Ovary (tissue), 9 donors: ENCODE results near the gene SAE1. TPM values are rescaled to one million over a fixed set of nuclear protein-coding genes. Genes with fewer than 3 reads are reported as not detected.

ENCODE experiments used
- DNase-seq, 5 donors: peaks; one replicate each; pipeline ENCODE4 v3.0.0-alpha.2; 2019 to 2020
- H3K27ac ChIP-seq, 2 donors: fragments of 200-600 bp; one replicate each; pipeline versions ENCODE4 v1.5.1 to v1.8.0; 2019 to 2022
- H3K27me3 ChIP-seq: fragments of 200-600 bp; one replicate; pipeline ENCODE4 v1.8.0; 2022
- H3K36me3 ChIP-seq: fragments of 200-600 bp; sonication (generic); one replicate; pipeline ENCODE4 v1.5.1; 2019
- H3K4me1 ChIP-seq: one replicate; pipeline ENCODE4 v1.8.1; 2013; ENCODE audit warnings: mild to moderate bottlenecking, moderate library complexity; ENCODE audit not compliant: insufficient read depth
- H3K4me3 ChIP-seq: fragments of 200-600 bp; sonication (generic); one replicate; pipeline ENCODE4 v1.5.1; 2017
- H3K9me3 ChIP-seq, 2 donors: fragments of 200-600 bp in 1 of 2; sonication (generic) in 1 of 2; one replicate each; pipeline versions ENCODE4 v1.5.1 to v1.8.1; 2013 to 2019; ENCODE audit warnings: mild to moderate bottlenecking in 1 of 2, moderate library complexity in 1 of 2
- EP300 ChIP-seq: sonication (generic); formaldehyde crosslinking; IDR thresholded peaks from one replicate; pipeline ENCODE4 v1.6.1; 2017; ENCODE audit warnings: antibody characterized with exemption
- POLR2A ChIP-seq: fragments of 450-650 bp; IDR thresholded peaks from one replicate; pipeline ENCODE4 v1.6.1; 2017; ENCODE audit warnings: antibody characterized with exemption, mild to moderate bottlenecking, moderate library complexity
- WGBS, 3 donors: extraction: QIAGEN DNeasy Blood & Tissue Kit in 1 of 3; methylation state at CpG; one replicate each; pipeline versions ENCODE4 v1.1.5 to v1.1.7; 2013 to 2017; 5-methylcytosine and 5-hydroxymethylcytosine counted together
- intact Hi-C, 4 donors: fragments of 100-400 bp; cut with DNase I; formaldehyde crosslinking; loops; one replicate each; pipeline versions ENCODE4 v1.11.0 to v1.15.1; 2022 to 2023
- polyA plus RNA-seq, 2 donors: library from polyadenylated mRNA; stranded (reverse); fragments of 200-250 nt in 1 of 2; fragments of 350-450 nt in 1 of 2; fragmentation: Illumina TruSeq in 1 of 2; extraction: RNeasy Lipid Tissue Mini Kit (QIAGEN cat#74804) in 1 of 2; gene quantifications; one replicate each; pipeline ENCODE4 v1.2.3, GENCODE V29; 2013 to 2014
- total RNA-seq, 7 donors: library from RNA; depleted of rRNA in 2 of 7; stranded (reverse); fragments of >200 nt in 2 of 7; fragmentation: NEBNext Ultra II Directional in 3 of 7; extraction: Animal tissue kit (Norgen Biotek cat#: 25700) in 3 of 7; gene quantifications; one replicate each; pipeline versions ENCODE4 v1.1.0 to v1.2.4, GENCODE V29; 2016 to 2023
- TF ChIP-seq, protein P1 (sequence below), 3 donors: fragments of 450-650 bp in 2 of 3; fragments of 200-600 bp in 1 of 3; IDR thresholded peaks; one replicate each; pipeline versions ENCODE4 v1.5.1 to v1.8.0; 2016 to 2022; ENCODE audit warnings: antibody characterized with exemption in 3 of 3, mild to moderate bottlenecking in 1 of 3
- donor health status: DM: no; HTN: no; CAD: no; lungs with moderate emphysema.
- donor health status: DM: no; HTN: no; CAD: no.
- donor health status: Bipolar disorder and iron deficiency.
- donor health status: DM: yes; HTN: yes; CAD: no.
- donor health status: DM: no; HTN: no; CAD: no.
- donor health status: DM: yes; HTN: yes; CAD: no.

SAE1 gene
- total and polyA plus RNA-seq, 9 donors: 25.5 to 138 (median 55.6) TPM

GRCh38 chr19:47227352-47228167 lies 96.9 kb downstream of the SAE1 start:
- Histone ChIP-seq H3K27me3 (no peaks in the 10 kb centered on the region), H3K27ac (peak overlapping the region; percentile 95 to 96), H3K4me3 (peak overlapping the region; percentile 64), H3K4me1 (peaks cover 12% of the 10 kb centered on the region), H3K36me3 (no peaks in the 10 kb centered on the region), H3K9me3 (no peaks in the 10 kb centered on the region)
- intact Hi-C loops: loop anchor here in 1 of 4 donors (2.0 kb wide), 1 partner anchor 115 kb away; the partner anchor contains the start of gene ZC3H4
- WGBS, 3 donors: 2 to 4% (median 2%) methylated on average over 25 to 27 of the region's 27 CpGs
- TF ChIP-seq EP300 (peak; percentile 11), POLR2A (peak; percentile 53)
- TF ChIP-seq, protein P1, sequence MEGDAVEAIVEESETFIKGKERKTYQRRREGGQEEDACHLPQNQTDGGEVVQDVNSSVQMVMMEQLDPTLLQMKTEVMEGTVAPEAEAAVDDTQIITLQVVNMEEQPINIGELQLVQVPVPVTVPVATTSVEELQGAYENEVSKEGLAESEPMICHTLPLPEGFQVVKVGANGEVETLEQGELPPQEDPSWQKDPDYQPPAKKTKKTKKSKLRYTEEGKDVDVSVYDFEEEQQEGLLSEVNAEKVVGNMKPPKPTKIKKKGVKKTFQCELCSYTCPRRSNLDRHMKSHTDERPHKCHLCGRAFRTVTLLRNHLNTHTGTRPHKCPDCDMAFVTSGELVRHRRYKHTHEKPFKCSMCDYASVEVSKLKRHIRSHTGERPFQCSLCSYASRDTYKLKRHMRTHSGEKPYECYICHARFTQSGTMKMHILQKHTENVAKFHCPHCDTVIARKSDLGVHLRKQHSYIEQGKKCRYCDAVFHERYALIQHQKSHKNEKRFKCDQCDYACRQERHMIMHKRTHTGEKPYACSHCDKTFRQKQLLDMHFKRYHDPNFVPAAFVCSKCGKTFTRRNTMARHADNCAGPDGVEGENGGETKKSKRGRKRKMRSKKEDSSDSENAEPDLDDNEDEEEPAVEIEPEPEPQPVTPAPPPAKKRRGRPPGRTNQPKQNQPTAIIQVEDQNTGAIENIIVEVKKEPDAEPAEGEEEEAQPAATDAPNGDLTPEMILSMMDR (IDR thresholded peaks at IDR 0.05): no peak
- DNase-seq: peak; percentile 82 to 91 (median 87)

GRCh38 chr19:47228168-47228936 lies 97.7 kb downstream of the SAE1 start:
- Histone ChIP-seq H3K27me3 (no peaks in the 10 kb centered on the region), H3K4me1 (peaks cover 12% of the 10 kb centered on the region), H3K4me3 (peak overlapping the region; percentile 64), H3K9me3 (no peaks in the 10 kb centered on the region), H3K36me3 (no peaks in the 10 kb centered on the region), H3K27ac (peak overlapping the region; percentile 95 to 96)
- peak; percentile 52 to 69 (median 57) for DNase-seq
- intact Hi-C loops: loop anchor here in 1 of 4 donors (2.0 kb wide), 1 partner anchor 116 kb away; the partner anchor contains the start of gene ZC3H4
- TF ChIP-seq EP300: no peak
- TF ChIP-seq, protein P1 (IDR thresholded peaks at IDR 0.05): no peak
- TF ChIP-seq POLR2A: no peak
- WGBS, 3 donors: 8 to 11% (median 10%) methylated on average over 36 to 50 of the region's 50 CpGs

GRCh38 chr19:47228937-47229675 lies 98.5 kb downstream of the SAE1 start:
- Histone ChIP-seq H3K36me3 (no peaks in the 10 kb centered on the region), H3K27me3 (no peaks in the 10 kb centered on the region), H3K27ac (peak overlapping the region; percentile 95 to 96), H3K4me1 (peaks cover 12% of the 10 kb centered on the region), H3K4me3 (peak overlapping the region; percentile 77), H3K9me3 (no peaks in the 10 kb centered on the region)
- intact Hi-C loops: loop anchor here in 1 of 4 donors (2.0 kb wide), 1 partner anchor 116 kb away; the partner anchor contains the start of gene ZC3H4
- 29 to 37% (median 30%) methylated on average over 10 of the region's 10 CpGs for WGBS, 3 donors
- no peak for DNase-seq
- no peak for TF ChIP-seq POLR2A
- TF ChIP-seq, protein P1 (IDR thresholded peaks at IDR 0.05): no peak
- no peak for TF ChIP-seq EP300

- Histone ChIP-seq H3K9me3 (no peaks in the 10 kb centered on the region), H3K27ac (peak overlapping the region; percentile 72 to 96), H3K4me3 (peak overlapping the region; percentile 77), H3K4me1 (peaks cover 12% of the 10 kb centered on the region), H3K27me3 (no peaks in the 10 kb centered on the region), H3K36me3 (no peaks in the 10 kb centered on the region)
- intact Hi-C loops: loop anchor here in 1 of 4 donors (2.0 kb wide), 1 partner anchor 117 kb away; the partner anchor contains the start of gene ZC3H4
- no peak for DNase-seq
- TF ChIP-seq POLR2A (no peak), EP300 (no peak)
- TF ChIP-seq, protein P1 (IDR thresholded peaks at IDR 0.05): no peak
- 5 to 10% (median 9%) methylated on average over 9 of the region's 9 CpGs for WGBS, 3 donors
Observed at GRCh38 chr19:47229676-47230053, 99.0 kb downstream of the SAE1 start.
